ENCODE measurements around the gene MYT1. TPM values are rescaled to one million over a fixed set of nuclear protein-coding genes. Genes with fewer than 3 reads are reported as not detected.

The MYT1 gene
- total and polyA plus RNA-seq, 2 of the 13 experiments (the other 11 are each of a cell fraction or from before 2014, with no cell fraction given), result 0.58 to 2.5 TPM

DNA sequence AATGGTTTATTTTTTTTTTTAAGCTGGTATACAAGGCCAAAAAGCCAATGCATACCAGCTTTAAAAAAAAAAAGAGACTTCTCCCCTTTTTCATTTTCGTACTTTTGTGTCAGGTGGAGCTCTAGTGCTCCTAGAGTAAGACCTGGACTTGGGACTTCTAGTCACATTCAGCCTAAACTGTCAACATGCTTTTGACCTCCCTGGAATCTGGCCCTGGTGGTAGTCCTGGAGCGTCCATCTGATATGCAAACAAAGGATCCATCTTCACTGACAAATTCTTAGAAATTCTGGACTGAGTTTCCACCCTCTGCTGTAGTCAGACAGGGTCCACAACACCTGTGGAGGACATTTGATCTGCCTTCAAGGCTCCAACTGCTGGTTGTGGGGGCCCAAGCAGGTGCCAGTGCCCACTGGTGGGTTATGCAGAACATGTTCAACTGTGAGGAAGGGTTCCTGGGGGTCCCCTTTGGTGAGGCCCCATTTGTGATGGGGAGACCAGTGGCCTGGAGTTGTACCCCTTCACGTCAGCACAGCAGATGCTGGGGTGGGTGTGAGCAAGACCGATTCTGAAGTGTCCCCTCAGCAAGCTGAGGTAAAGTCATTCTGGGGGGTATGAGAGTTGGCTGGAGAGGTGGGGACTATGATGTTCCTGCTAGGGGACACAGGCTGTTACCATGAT is 78.7 kb downstream of the MYT1 start (continued):
- TF ChIP-seq ZNF484 (CRISPR knock-in tag; IDR thresholded peaks at IDR 0.05; ENCODE audit: borderline replicate concordance, low read depth), result no peak
- TF ChIP-seq MAFK (conservative IDR thresholded peaks at IDR 0.05 in 1 of 2, IDR thresholded peaks at IDR 0.05 in 1 of 2; ENCODE audit: low read length in 2 of 2), result no peak
- no peak for TF ChIP-seq MTA3 (CRISPR knock-in tag; IDR thresholded peaks at IDR 0.05)
- peak; percentile 98 for TF ChIP-seq RARA (CRISPR knock-in tag; IDR thresholded peaks at IDR 0.05)
- TF ChIP-seq, protein P1, sequence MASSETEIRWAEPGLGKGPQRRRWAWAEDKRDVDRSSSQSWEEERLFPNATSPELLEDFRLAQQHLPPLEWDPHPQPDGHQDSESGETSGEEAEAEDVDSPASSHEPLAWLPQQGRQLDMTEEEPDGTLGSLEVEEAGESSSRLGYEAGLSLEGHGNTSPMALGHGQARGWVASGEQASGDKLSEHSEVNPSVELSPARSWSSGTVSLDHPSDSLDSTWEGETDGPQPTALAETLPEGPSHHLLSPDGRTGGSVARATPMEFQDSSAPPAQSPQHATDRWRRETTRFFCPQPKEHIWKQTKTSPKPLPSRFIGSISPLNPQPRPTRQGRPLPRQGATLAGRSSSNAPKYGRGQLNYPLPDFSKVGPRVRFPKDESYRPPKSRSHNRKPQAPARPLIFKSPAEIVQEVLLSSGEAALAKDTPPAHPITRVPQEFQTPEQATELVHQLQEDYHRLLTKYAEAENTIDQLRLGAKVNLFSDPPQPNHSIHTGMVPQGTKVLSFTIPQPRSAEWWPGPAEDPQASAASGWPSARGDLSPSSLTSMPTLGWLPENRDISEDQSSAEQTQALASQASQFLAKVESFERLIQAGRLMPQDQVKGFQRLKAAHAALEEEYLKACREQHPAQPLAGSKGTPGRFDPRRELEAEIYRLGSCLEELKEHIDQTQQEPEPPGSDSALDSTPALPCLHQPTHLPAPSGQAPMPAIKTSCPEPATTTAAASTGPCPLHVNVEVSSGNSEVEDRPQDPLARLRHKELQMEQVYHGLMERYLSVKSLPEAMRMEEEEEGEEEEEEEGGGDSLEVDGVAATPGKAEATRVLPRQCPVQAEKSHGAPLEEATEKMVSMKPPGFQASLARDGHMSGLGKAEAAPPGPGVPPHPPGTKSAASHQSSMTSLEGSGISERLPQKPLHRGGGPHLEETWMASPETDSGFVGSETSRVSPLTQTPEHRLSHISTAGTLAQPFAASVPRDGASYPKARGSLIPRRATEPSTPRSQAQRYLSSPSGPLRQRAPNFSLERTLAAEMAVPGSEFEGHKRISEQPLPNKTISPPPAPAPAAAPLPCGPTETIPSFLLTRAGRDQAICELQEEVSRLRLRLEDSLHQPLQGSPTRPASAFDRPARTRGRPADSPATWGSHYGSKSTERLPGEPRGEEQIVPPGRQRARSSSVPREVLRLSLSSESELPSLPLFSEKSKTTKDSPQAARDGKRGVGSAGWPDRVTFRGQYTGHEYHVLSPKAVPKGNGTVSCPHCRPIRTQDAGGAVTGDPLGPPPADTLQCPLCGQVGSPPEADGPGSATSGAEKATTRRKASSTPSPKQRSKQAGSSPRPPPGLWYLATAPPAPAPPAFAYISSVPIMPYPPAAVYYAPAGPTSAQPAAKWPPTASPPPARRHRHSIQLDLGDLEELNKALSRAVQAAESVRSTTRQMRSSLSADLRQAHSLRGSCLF (CRISPR knock-in tag; IDR thresholded peaks at IDR 0.05; ENCODE audit: borderline replicate concordance), result no peak
- TF ChIP-seq, protein P2, sequence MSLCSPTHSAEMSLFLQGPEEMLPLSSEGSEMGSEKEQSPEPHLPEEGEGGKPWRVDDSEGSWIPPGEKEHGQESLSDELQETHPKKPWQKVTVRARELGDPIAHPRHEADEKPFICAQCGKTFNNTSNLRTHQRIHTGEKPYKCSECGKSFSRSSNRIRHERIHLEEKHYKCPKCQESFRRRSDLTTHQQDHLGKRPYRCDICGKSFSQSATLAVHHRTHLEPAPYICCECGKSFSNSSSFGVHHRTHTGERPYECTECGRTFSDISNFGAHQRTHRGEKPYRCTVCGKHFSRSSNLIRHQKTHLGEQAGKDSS (CRISPR knock-in tag; IDR thresholded peaks at IDR 0.05; ENCODE audit: borderline replicate concordance, low read depth), result peak; percentile 90
- TF ChIP-seq ZNF556 (CRISPR knock-in tag; IDR thresholded peaks at IDR 0.05; ENCODE audit: borderline replicate concordance), result peak; percentile 92; the same call in 1 of the 2 replicates
- TF ChIP-seq ZNF678 (CRISPR knock-in tag; IDR thresholded peaks at IDR 0.05), result no peak
- 0 out of 2 replicates have a peak, but pooled peaks have one; percentile 88 for TF ChIP-seq KLF13 (CRISPR knock-in tag; IDR thresholded peaks at IDR 0.05)
- TF ChIP-seq FOSL2 (CRISPR knock-in tag; IDR thresholded peaks at IDR 0.05), result peak; percentile 58; the same call in 1 of the 2 replicates
- peak; percentile 71; the same call in 1 of the 2 replicates for TF ChIP-seq ZNF263 (CRISPR knock-in tag; IDR thresholded peaks at IDR 0.05)
- TF ChIP-seq MIER2 (CRISPR knock-in tag; IDR thresholded peaks at IDR 0.05), result peak; percentile 80; the same call in 1 of the 2 replicates
- TF ChIP-seq PPARG (CRISPR knock-in tag; conservative IDR thresholded peaks at IDR 0.05), result peak; percentile 80
- no peak for TF ChIP-seq IRX3 (CRISPR knock-in tag; IDR thresholded peaks at IDR 0.05; ENCODE audit: borderline replicate concordance, low read depth)
- peak; percentile 75 for TF ChIP-seq DPF2 (CRISPR knock-in tag; IDR thresholded peaks at IDR 0.05; ENCODE audit: borderline replicate concordance, low read depth)
- peak; percentile 90; the same call in 1 of the 2 replicates for TF ChIP-seq ZNF264 (CRISPR knock-in tag; IDR thresholded peaks at IDR 0.05)
- no peak for TF ChIP-seq ZBTB8A (CRISPR knock-in tag; IDR thresholded peaks at IDR 0.05; ENCODE audit: borderline replicate concordance, low read depth)
- TF ChIP-seq CENPT (CRISPR knock-in tag; IDR thresholded peaks at IDR 0.05; ENCODE audit: low read depth), result 0 out of 2 replicates have a peak, but pooled peaks have one; percentile 59
- TF ChIP-seq KLF16 (CRISPR knock-in tag; IDR thresholded peaks at IDR 0.05), result peak in 1 of 2 experiments; percentile 70; a peak in 2 of 4 replicates
- no peak for TF ChIP-seq ZBTB3 (CRISPR knock-in tag; IDR thresholded peaks at IDR 0.05; ENCODE audit: borderline replicate concordance, low read depth)
- TF ChIP-seq CC2D1A (CRISPR knock-in tag; IDR thresholded peaks at IDR 0.05), result no peak
- TF ChIP-seq MAF1 (CRISPR knock-in tag; IDR thresholded peaks at IDR 0.05; ENCODE audit: borderline replicate concordance), result peak; percentile 52; the same call in 1 of the 2 replicates
- TF ChIP-seq ZNF331 (CRISPR knock-in tag; IDR thresholded peaks at IDR 0.05), result peak; percentile 86; the same call in 1 of the 2 replicates
- no peak for TF ChIP-seq ZC3H13 (CRISPR knock-in tag; IDR thresholded peaks at IDR 0.05)
- no peak for TF ChIP-seq HOXA7 (CRISPR knock-in tag; IDR thresholded peaks at IDR 0.05)

Data from HepG2 (cell line).